Measurements from ENCODE around the gene SMTN.

The SMTN gene

DNA sequence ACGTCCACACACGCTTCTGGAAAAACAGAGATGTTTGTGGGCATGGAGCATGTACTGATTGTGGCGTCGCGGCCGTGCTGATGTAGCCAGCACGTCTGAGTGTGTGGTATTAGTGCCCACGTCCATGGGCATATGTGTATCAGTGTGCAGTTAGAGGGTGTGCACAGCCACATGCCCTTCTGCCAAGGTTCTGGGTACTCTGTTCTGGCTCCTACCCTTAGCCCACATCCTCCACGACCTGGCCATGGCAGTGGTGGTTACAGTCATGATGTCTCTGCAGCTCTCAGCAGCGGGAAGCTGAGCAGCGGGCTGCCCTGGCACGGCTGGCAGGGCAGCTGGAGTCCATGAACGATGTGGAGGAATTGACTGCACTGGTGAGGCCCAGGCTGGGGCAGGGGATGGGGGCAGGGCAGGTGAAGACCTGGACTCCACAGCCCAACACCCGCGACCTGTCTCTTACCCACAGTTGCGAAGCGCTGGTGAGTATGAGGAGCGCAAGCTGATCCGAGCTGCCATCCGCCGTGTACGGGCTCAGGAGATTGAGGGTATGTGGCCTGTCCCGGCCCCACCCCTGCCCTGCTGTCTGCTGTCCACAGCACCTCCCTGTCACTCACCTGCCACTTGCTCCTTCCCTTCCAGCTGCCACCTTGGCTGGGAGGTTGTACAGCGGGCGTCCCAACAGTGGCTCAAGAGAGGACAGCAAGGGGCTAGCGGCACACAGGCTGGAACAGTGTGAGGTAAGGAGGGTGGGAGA is 7.3 kb downstream of the SMTN start:
- no peak overlapping the region for H3K4me3 ChIP-seq (ENCODE audit: low read depth, low read length)
- POLR2A ChIA-PET, result no interaction called here
- CTCF ChIA-PET, result interaction anchor here (1.1 to 17.2 kb wide), 9 partner anchors 9 to 226 kb away, joined by 3 to 157 read pairs (median 10); partner anchors contain the start of gene SELENOM
- TF ChIP-seq, protein P1, sequence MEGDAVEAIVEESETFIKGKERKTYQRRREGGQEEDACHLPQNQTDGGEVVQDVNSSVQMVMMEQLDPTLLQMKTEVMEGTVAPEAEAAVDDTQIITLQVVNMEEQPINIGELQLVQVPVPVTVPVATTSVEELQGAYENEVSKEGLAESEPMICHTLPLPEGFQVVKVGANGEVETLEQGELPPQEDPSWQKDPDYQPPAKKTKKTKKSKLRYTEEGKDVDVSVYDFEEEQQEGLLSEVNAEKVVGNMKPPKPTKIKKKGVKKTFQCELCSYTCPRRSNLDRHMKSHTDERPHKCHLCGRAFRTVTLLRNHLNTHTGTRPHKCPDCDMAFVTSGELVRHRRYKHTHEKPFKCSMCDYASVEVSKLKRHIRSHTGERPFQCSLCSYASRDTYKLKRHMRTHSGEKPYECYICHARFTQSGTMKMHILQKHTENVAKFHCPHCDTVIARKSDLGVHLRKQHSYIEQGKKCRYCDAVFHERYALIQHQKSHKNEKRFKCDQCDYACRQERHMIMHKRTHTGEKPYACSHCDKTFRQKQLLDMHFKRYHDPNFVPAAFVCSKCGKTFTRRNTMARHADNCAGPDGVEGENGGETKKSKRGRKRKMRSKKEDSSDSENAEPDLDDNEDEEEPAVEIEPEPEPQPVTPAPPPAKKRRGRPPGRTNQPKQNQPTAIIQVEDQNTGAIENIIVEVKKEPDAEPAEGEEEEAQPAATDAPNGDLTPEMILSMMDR (IDR thresholded peaks at IDR 0.05; ENCODE audit: insufficient read depth, low read length, missing control alignments), result no peak
- no peak for DNase-seq (ENCODE audit: low read depth, low spot score)

DNA sequence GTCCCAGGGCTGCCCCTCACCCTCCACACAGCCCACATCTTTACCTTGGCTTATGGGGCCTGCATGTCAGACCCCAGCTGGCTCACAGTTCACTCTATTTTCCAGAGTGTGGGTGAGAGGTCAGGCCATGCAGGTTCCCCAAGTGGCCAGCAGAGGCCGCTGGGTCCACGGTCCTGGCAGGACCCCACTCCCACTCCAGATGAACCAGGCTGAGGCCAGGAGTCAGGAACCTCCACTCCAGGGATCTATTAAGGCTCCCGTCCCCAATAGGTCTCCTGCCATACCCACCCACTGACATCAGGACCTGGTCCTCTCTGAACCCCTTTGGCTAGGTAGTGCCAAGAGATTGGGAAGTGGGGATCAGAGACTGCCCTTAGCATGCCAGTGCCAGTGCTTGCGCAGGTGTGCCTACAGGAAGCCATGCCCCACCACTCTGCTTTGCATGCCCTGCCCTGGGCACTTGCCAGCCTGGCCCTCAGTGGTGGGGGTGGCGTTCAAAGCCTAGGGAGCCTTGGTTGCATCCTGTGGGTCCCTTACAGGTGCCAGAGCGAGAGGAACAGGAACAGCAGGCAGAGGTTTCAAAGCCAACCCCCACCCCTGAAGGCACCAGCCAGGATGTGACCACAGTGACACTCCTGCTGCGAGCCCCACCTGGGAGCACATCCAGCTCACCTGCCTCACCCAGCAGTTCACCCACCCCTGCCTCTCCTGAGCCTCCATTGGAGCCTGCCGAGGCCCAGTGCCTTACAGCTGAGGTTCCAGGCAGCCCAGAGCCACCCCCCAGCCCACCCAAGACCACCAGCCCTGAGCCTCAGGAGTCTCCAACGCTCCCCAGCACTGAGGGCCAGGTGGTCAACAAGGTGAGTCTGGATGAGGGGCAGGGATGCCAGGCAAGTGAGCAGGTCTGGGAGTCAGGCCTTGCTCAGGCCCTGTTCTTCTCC is 8.3 kb downstream of the SMTN start:
- TF ChIP-seq, protein P1 (IDR thresholded peaks at IDR 0.05; ENCODE audit: insufficient read depth, low read length, missing control alignments), result peak; percentile 88
- ChIA-PET CTCF (interaction anchor here (1.4 to 17.2 kb wide), 11 partner anchors 9 to 183 kb away, joined by 3 to 157 read pairs (median 10); partner anchors contain the start of gene SELENOM), POLR2A (interaction anchor here (1.5 kb wide), 1 partner anchor 8 kb away, joined by 3 read pairs; the partner anchor contains the start of gene SMTN)
- no peak overlapping the region for H3K4me3 ChIP-seq (ENCODE audit: low read depth, low read length)
- no peak for DNase-seq (ENCODE audit: low read depth, low spot score)

DNA sequence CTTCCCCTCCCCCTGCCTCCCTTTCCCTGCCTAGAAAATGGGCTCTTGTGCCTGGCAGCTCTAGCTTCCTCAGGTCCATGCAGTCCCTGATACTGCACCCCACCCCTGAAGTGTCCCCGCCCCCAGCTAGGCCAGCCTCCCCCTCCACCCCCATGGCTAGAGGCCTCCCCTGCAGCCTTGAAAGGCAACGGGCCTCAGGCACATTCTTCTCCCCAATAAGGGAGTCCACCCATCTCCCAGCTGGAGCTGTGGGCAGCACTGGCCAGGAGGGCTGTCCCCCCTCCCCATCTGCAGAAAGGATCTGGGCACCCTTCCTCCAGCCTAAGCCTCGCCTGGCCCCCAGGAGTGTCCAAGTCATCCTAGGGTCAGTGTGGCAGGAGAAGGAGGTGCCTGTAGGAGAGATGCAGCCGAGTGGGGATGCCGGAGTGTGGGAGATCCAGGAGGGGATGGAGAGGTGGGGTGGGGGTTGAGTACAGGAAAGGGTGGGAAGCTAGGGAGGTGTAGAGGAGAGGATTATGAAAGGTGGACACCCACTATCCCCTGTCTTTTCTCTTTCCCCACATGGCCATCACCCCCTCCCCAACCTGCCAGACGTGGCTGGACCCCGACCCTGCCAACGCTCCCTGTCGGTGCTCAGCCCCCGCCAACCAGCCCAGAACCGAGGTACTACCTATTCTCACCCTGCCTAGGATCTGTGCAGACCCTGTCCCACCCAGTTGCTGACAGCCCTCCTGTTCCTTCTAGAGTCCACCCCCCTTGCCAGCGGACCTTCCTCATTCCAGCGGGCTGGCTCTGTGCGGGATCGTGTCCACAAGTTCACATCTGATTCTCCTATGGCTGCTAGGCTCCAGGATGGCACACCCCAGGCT is 9.3 kb downstream of the SMTN start:
- ChIA-PET POLR2A (interaction anchor here (1.5 kb wide), 1 partner anchor 9 kb away, joined by 3 read pairs; the partner anchor contains the start of gene SMTN), CTCF (interaction anchor here (1.1 to 17.2 kb wide), 8 partner anchors 8 to 182 kb away, joined by 3 to 157 read pairs (median 8); partner anchors contain the start of gene SELENOM)
- H3K4me3 ChIP-seq (ENCODE audit: low read depth, low read length), result no peak overlapping the region
- DNase-seq (ENCODE audit: low read depth, low spot score), result no peak
- TF ChIP-seq, protein P1 (IDR thresholded peaks at IDR 0.05; ENCODE audit: insufficient read depth, low read length, missing control alignments), result no peak

DNA sequence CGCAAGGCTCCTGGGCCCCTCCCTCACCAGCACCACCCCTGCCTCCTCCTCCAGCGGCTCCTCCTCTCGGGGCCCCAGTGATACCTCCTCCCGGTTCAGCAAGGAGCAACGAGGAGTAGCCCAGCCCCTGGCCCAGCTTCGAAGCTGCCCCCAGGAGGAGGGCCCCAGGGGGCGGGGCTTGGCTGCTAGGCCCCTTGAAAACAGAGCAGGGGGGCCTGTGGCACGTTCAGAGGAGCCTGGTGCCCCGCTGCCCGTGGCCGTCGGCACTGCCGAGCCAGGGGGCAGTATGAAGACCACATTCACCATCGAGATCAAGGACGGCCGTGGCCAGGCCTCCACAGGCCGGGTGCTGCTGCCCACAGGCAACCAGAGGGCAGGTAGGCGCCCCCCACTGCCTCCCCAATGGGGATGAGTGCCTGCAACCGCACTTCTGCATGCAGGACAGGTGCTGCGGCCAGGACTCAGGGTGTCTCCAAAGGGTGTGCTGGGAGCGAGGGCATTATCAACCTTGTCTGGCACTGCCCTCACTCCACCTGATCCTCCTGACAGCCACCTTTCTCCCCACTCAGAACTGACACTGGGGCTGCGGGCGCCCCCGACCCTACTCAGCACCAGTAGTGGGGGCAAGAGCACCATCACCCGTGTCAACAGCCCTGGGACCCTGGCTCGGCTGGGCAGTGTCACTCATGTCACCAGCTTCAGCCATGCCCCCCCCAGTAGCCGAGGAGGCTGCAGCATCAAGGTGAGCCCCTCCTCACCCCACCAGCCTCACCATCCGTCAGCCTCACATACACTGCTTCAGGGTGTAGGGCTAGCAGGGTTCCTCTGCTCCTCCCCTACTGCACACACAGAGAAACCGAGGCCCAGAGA is 10.2 kb downstream of the SMTN start:
- TF ChIP-seq, protein P1 (IDR thresholded peaks at IDR 0.05; ENCODE audit: insufficient read depth, low read length, missing control alignments), result no peak
- DNase-seq (ENCODE audit: low read depth, low spot score), result no peak
- ChIA-PET POLR2A (no interaction called here), CTCF (interaction anchor here (1.1 to 17.2 kb wide), 7 partner anchors 7 to 144 kb away, joined by 3 to 157 read pairs (median 11); partner anchors contain the start of gene SELENOM)
- no peak overlapping the region for H3K4me3 ChIP-seq (ENCODE audit: low read depth, low read length)

DNA sequence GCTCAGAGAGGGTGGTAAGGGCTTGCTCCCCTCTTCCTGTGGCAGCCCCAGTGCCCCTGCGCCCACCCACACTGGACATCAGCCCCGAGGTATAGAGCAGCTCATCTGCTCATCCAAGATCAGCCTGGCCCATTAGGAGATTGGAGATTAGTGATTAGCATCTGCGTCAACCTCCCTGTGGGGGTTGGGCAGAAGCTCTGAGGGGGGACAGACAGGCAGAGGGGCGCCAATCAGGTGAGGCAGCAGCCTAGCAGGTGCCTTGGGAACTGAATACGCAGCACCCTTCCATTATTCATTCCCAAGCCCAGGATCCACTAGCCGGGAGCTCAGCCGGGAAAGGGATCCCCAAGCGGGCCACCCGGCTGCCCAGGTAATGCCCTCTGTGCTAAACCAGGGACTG is 11.0 kb downstream of the SMTN start:
- TF ChIP-seq, protein P1 (IDR thresholded peaks at IDR 0.05; ENCODE audit: insufficient read depth, low read length, missing control alignments), result no peak
- POLR2A ChIA-PET, result no interaction called here
- DNase-seq (ENCODE audit: low read depth, low spot score), result no peak
- CTCF ChIA-PET, result interaction anchor here (1.5 to 17.2 kb wide), 6 partner anchors 8 to 145 kb away, joined by 4 to 157 read pairs (median 24); partner anchors contain the start of gene SELENOM
- no peak overlapping the region for H3K4me3 ChIP-seq (ENCODE audit: low read depth, low read length)
